Testis (tissue), 2 donors: ENCODE measurements around the gene CDH13.

Experiments used
- POLR2A ChIP-seq: fragments of 450-650 bp; IDR thresholded peaks from one replicate; pipeline ENCODE4 v1.6.1; 2017; ENCODE audit warnings: antibody characterized with exemption, mild to moderate bottlenecking, moderate library complexity
- TF ChIP-seq, protein P1 (sequence below), 3 experiments: fragments of 450-650 bp in 2 of 3; fragments of 200-600 bp in 1 of 3; sonication (generic) in 1 of 3; IDR thresholded peaks; one replicate each; pipeline ENCODE4 v1.5.1; 2016 to 2019; ENCODE audit warnings: antibody characterized with exemption in 3 of 3, mild to moderate bottlenecking in 2 of 3, moderate library complexity in 1 of 3

DNA sequence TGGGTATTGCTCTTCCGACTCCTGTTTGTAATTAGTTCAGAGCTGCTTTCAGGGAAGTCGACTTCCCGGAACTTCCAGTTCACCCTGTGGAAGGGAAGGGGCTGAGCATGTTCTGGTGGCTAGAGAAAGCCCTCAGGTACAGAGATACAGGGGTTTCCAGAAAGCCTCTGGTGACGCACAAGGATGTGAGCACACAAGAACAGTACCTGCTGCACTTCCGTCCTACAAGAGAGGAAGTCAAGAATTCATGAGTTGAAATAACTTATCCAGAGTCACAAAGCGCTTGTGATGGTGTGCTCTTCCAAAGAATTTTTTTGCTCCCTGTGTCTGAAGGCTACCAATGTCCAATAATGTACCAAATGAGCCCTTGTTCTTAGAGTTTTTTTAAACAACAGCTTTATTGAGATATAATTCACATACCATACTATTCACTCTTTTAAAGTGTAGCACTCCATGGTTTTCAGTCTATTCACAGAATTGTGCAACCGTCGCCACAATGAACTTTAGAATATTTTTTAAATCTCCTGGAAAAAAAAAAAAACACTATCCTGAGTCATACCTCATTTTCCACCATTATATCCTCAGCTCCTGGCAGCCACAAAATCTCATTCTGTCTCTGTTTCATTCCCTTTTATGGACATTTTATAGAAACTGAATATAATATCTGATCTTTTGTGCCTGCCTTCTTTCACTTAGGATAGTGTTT, 327.6 kb downstream of the CDH13 start:
- TF ChIP-seq, protein P1, sequence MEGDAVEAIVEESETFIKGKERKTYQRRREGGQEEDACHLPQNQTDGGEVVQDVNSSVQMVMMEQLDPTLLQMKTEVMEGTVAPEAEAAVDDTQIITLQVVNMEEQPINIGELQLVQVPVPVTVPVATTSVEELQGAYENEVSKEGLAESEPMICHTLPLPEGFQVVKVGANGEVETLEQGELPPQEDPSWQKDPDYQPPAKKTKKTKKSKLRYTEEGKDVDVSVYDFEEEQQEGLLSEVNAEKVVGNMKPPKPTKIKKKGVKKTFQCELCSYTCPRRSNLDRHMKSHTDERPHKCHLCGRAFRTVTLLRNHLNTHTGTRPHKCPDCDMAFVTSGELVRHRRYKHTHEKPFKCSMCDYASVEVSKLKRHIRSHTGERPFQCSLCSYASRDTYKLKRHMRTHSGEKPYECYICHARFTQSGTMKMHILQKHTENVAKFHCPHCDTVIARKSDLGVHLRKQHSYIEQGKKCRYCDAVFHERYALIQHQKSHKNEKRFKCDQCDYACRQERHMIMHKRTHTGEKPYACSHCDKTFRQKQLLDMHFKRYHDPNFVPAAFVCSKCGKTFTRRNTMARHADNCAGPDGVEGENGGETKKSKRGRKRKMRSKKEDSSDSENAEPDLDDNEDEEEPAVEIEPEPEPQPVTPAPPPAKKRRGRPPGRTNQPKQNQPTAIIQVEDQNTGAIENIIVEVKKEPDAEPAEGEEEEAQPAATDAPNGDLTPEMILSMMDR (IDR thresholded peaks at IDR 0.05) = no peak
- TF ChIP-seq POLR2A = no peak
